Bronchial epithelial cell (primary cell): Measurements from ENCODE around the gene TRAPPC5. TPM values are rescaled to one million over a fixed set of nuclear protein-coding genes. Genes with fewer than 3 reads are reported as not detected.

Experiments
- DNase-seq: peaks from one replicate; pipeline ENCODE4 v3.0.0-alpha.2; 2010; ENCODE audit warnings: low read depth
- FAIRE-seq: peaks from 2 replicates; lab custom pipeline; 2011; peaks lifted over from hg19 to GRCh38; lab: Jason Lieb, UNC
- H3K27me3 ChIP-seq: 2 replicates; pipeline ENCODE4 v1.5.1; 2011; ENCODE audit warnings: low read length; ENCODE audit not compliant: control insufficient read depth, insufficient read depth
- H3K36me3 ChIP-seq: 2 replicates; pipeline ENCODE4 v1.5.1; 2011; ENCODE audit warnings: low read length; ENCODE audit not compliant: control insufficient read depth, insufficient read depth
- H3K4me3 ChIP-seq: 2 replicates; pipeline ENCODE4 v1.5.1; 2011; ENCODE audit warnings: mild to moderate bottlenecking, low read depth, low read length, control low read depth
- CTCF ChIP-seq: IDR thresholded peaks from 2 replicates; pipeline ENCODE4 v1.5.1; 2011; ENCODE audit warnings: mild to moderate bottlenecking, moderate library complexity, low read length, control low read depth, inconsistent platforms; ENCODE audit not compliant: insufficient read depth, severe bottlenecking
- total RNA-seq: library from RNA; depleted of rRNA; stranded (reverse); fragments of >200 nt; gene quantifications from 2 replicates; pipeline ENCODE4 v1.2.1, GENCODE V29; 2014

TRAPPC5 gene
- total RNA-seq, 1 donor from 2014 or later: 29.2 TPM

GRCh38 chr19:7674010-7675005 lies 6.3 kb upstream of the TRAPPC5 start:
- H3K4me3 ChIP-seq: no peak overlapping the region
- no peaks in the 10 kb centered on the region for H3K36me3 ChIP-seq
- TF ChIP-seq CTCF: no peak
- peak; percentile 32 for DNase-seq
- FAIRE-seq: no peak
- peaks cover 7% of the 10 kb centered on the region for H3K27me3 ChIP-seq

GRCh38 chr19:7676376-7676775 lies 4.3 kb upstream of the TRAPPC5 start:
- no peak for FAIRE-seq
- no peak for DNase-seq
- H3K27me3 ChIP-seq: no peaks in the 10 kb centered on the region

GRCh38 chr19:7676854-7677253 lies 3.8 kb upstream of the TRAPPC5 start, which contains the start of gene MCEMP1:
Gene MCEMP1, plus strand, starts transcription at chr19:7677090. Its CDS starts 31 bp downstream, at chr19:7677121.
- no peak for TF ChIP-seq CTCF
- no peaks in the 10 kb centered on the region for H3K36me3 ChIP-seq
- DNase-seq (no peak), FAIRE-seq (no peak)
- H3K4me3 ChIP-seq: no peak within 1 kb of the TSS
- H3K27me3 ChIP-seq: no peaks in the 10 kb centered on the region

More at GRCh38 chr19:7676376-7676775, 4.3 kb upstream of the TRAPPC5 start:
- Histone ChIP-seq H3K4me3 (no peak overlapping the region), H3K36me3 (no peaks in the 10 kb centered on the region)
- TF ChIP-seq CTCF: no peak

DNA sequence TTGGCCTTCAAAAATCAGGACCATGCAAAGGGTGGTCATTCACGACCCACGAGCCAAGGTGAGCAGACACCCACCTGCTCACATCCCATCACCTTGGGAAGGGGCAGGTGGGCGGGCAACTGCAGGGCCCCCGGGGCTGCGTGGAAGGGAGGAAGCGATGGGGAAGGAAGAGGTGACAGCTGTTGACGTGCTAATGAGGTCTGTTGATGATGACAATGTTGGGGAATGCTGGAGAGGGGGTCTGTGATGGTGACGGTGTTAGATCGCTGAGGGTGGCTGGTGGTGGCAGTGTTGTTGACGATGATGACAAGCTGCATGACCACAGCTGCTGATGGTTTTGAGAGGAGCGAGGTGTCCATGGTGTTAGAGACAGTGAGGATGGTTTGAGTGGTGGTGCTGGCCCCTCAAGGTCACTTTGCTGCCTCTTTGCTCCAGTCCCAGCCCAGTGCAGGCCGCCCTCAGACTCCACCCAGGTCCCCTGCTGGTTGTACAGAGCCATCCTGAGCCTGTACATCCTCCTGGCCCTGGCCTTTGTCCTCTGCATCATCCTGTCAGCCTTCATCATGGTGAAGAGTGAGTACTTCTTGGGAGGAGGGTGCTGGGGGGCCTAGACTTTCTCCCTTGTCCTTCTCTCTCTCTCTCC lies 2.8 kb upstream of the TRAPPC5 start:
- peaks cover 5% of the 10 kb centered on the region for H3K36me3 ChIP-seq
- DNase-seq (no peak), FAIRE-seq (peak; percentile 7)
- no peak for TF ChIP-seq CTCF
- H3K4me3 ChIP-seq: no peak overlapping the region
- no peaks in the 10 kb centered on the region for H3K27me3 ChIP-seq

- no peaks in the 10 kb centered on the region for H3K27me3 ChIP-seq
- FAIRE-seq (no peak), DNase-seq (peak; percentile 6)
- peaks cover 6% of the 10 kb centered on the region for H3K36me3 ChIP-seq
- no peak overlapping the region for H3K4me3 ChIP-seq
- TF ChIP-seq CTCF: no peak
Observed at GRCh38 chr19:7678971-7679751, 1.5 kb upstream of the TRAPPC5 start.
